ENCODE data around the gene TNFAIP2. TPM values are rescaled to one million over a fixed set of nuclear protein-coding genes. Genes with fewer than 3 reads are reported as not detected.

The TNFAIP2 gene
- total RNA-seq, 4 donors from 2014 or later = 28.6 to 37.2 (median 31.2) TPM

- TF ChIP-seq POLR2A (IDR thresholded peaks at IDR 0.05) (no peak), CTCF (IDR thresholded peaks at IDR 0.05) (no peak)
- intact Hi-C loops (cut with DNase I) = loop anchor here (10.0 kb wide), 1 partner anchor 216 kb away; no protein-coding TSS in a partner anchor
- Histone ChIP-seq H3K27ac (no peak overlapping the region), H3K36me3 (no peaks in the 10 kb centered on the region), H3K27me3 (no peaks in the 10 kb centered on the region), H3K9me3 (no peaks in the 10 kb centered on the region), H3K4me1 (peaks cover 4 to 19% of the 10 kb centered on the region in 2 donors), H3K4me3 (replicated peaks in 1 of 3) (no peak overlapping the region)
- 83 to 92% methylated on average over 9 to 10 of the region's 11 CpGs for WGBS, 2 donors
- no peak for DNase-seq
Measured at GRCh38 chr14:103078860-103079587, 44.2 kb upstream of the TNFAIP2 start.

GRCh38 chr14:103081951-103082350 lies 41.3 kb upstream of the TNFAIP2 start:
- no peaks in the 10 kb centered on the region for H3K9me3 ChIP-seq
- TF ChIP-seq CTCF (IDR thresholded peaks at IDR 0.05) (no peak), POLR2A (IDR thresholded peaks at IDR 0.05) (no peak)
- intact Hi-C loops (cut with DNase I) = no loop called here
- no peak overlapping the region for H3K4me3 ChIP-seq (replicated peaks in 1 of 3)
- no peaks in the 10 kb centered on the region for H3K27me3 ChIP-seq
- no peak overlapping the region for H3K27ac ChIP-seq
- H3K36me3 ChIP-seq = no peaks in the 10 kb centered on the region
- no peak for DNase-seq
- WGBS, 2 donors = 93 to 97% methylated on average over 2 of the region's 2 CpGs
- peaks cover 0 to 5% of the 10 kb centered on the region in 2 donors for H3K4me1 ChIP-seq

- Histone ChIP-seq H3K27ac (no peak within 1 kb of the TSS), H3K4me1 (peaks cover 0 to 5% of the 10 kb centered on the region in 2 donors), H3K9me3 (no peaks in the 10 kb centered on the region), H3K4me3 (replicated peaks in 1 of 3) (no peak within 1 kb of the TSS), H3K36me3 (no peaks in the 10 kb centered on the region), H3K27me3 (no peaks in the 10 kb centered on the region)
- TF ChIP-seq CTCF (IDR thresholded peaks at IDR 0.05) (no peak), POLR2A (IDR thresholded peaks at IDR 0.05) (no peak)
- no peak for DNase-seq
- intact Hi-C loops (cut with DNase I) = no loop called here
- WGBS, 2 donors = 28 to 51% methylated on average over 8 to 13 of the region's 61 CpGs
Measured at GRCh38 chr14:103084021-103084919, 39.0 kb upstream of the TNFAIP2 start, which contains the start of gene LBHD2. LBHD2 (plus strand) TSS chr14:103084210; CDS start chr14:103086013, 1,803 bp downstream.

GRCh38 chr14:103085106-103086091 lies 37.9 kb upstream of the TNFAIP2 start:
- TF ChIP-seq CTCF (IDR thresholded peaks at IDR 0.05) (no peak), POLR2A (IDR thresholded peaks at IDR 0.05) (no peak)
- H3K4me3 ChIP-seq (replicated peaks in 1 of 3) = no peak overlapping the region
- H3K9me3 ChIP-seq = no peaks in the 10 kb centered on the region
- H3K36me3 ChIP-seq = no peaks in the 10 kb centered on the region
- DNase-seq = no peak
- H3K27me3 ChIP-seq = no peaks in the 10 kb centered on the region
- H3K4me1 ChIP-seq = peaks cover 0 to 5% of the 10 kb centered on the region in 2 donors
- intact Hi-C loops (cut with DNase I) = no loop called here
- H3K27ac ChIP-seq = no peak overlapping the region
- 79 to 83% methylated on average over 14 to 15 of the region's 24 CpGs for whole genome bisulfite sequencing, 2 donors

All from thyroid gland (tissue), 4 donors.